Measurements from ENCODE around the gene FAM117A.
"Not testable (repeated sequence)": the region's sequence is repeated elsewhere in the genome, so short reads cannot be mapped to it uniquely, and the experiment has no call there.

FAM117A gene

GRCh38 chr17:49762151-49762941, 1.6 kb downstream of the FAM117A start:
- DNase-seq = no peak

DNA sequence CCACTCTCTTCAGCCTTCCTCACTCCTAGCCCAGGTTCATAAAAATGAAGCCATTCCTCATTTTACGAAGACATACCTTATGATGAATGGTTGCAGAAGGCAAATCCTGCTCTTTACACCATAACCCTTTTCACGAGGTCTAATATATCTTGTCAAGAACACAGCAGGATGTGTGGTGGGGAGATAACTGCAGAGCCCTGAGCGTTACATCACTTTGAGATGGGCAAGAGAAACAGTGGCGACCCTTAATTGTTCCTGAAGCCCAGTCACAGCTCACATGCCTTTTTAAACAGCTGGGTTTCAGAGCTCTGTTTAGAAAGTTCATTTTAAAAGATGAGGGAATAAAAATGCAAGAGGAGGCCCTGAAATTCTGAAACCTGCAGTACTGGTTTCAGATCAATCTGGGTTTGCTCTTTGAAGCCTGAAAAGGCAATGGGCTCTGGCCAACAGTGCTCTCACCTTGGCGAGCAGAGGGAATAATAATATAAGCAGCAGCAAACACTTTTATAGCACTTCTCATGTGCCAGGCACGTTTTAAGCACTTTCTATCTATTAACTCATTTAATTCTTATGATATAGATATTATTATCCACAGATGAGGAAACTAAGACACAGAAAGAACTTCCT, 2.9 kb downstream of the FAM117A start:
- DNase-seq = no peak

DNA sequence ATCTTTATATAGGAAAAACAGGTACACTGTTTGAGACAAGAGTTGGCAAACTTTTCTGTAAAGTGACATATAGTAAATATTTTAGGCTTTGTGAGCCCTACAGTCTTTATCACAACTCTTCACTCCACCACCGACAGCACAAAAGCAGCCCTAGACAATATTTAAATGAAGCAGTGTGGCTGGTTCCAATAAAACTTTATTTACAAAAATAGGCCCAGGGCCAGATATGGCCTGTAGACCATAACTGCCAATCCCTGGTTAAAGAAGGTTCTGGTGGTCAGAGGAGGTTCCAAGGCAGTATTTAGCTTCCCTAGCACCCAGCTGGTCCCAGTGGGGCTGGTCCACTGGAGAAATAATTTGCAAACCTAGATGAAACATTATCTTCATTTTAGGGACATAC, 3.6 kb downstream of the FAM117A start:
- no peak for DNase-seq

DNA sequence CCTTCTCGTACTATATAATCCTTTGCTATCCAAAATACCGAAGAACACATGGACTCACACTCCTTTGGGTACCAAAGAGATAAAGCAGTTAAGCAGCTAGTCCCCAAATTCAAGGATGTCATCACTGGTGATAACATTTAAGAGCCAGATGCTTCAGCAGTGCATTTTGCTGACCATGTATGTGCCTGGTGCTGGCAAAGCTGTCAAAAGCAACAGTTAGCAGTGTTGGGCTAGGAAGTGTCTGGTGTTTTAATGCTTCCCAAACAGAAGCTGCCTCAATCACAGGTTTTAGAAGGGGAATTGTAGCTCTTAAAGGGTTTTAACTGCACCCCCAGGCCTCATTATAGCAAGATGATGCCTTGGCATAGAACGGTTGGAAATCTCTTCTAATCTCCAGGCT, 4.7 kb downstream of the FAM117A start:
- DNase-seq = no peak

DNA sequence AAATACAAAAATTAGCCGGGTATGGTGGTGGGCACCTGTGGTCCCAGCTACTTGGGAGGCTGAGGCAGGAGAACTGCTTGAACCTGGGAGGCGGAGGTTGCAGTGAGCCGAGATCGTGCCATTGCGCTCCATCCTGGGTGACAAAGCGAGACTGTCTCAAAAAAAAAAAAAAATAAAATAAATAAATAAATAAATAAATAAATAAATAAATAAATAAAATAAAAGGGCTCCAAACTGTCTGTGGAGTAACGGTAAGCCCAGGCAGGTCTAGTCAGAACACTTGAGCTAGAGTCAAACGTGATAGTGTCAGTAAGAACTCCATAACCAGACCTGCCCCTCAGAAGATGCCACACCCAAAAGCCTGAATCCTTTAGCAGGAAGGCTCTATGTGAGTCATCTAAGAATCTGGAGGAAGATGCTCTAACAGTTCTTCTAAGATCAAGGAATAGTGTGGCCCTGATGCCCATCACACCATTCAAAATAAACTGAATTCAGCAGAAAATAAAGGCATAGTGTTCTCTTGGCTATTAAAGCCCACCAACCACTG, 5.4 kb downstream of the FAM117A start:
- DNase-seq = not testable (repeated sequence)

GRCh38 chr17:49757151-49757777, 6.7 kb downstream of the FAM117A start:
- no peak for DNase-seq

DNA sequence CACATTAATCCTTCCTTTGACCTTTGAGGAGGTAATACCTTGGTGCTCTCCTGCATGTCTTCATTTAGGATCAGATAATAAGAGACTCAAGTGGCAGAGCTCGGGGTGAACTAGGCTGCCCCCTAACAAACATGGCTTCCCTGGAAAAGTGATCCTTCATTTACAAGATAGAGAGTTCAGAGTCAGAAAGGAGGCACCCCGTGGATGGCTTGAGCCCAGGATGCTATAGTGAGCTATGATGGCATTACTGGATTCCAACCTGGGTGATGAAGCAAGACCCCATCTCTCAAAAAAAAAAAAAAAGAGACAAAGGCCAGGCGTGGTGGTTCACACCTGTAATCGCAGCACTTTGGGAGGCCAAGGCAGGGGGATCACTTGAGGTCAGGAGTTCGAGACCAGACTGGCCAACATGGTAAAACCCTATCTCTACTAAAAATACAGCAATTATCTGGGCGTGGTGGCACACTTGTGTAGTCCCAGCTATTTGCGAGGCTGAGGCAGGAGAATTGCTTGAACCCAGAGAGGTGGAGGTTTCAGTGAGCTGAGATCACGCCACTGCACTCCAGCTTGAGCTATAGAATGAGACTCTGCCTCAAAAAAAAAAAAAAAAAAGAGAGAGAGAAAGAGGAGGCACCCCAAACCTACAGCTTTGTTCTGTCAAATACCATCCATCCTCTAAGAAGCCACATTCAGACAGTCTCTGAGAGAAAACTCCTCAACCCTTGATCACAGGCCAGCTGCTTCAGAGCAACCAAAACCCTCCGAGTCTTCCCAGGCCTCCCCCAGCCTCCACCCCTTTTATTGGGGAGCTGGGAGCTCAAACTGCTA, 7.4 kb downstream of the FAM117A start:
- no peak for DNase-seq

DNA sequence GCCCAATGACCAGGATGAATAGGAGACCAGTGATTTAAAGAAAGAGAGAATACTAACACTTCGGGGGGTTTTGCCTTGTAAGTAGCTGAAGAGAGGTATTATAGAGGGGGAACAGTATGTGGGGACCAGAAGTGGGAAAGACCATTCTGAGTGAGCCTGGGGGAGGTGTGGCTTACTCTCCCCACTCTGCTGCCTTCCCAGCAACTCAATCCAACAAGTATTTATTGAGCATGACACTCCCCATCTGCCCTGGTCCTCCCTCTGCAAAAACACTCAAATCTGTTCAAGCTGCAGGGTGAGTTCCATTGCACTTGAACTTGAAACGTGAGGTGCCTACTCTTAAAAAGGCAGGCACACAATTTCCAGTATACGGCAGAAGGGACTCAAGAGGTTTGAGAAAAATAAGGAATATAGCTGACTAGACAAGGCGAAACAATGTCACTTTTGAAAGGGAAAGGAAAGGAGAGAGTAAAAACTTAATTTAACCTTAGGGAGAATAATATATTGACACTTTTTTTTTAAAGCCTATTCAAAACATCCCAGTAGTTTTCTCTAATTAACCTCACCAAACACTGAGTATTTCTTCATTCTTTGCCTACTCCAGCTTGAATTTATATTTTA, 8.2 kb downstream of the FAM117A start:
- DNase-seq = no peak

DNA sequence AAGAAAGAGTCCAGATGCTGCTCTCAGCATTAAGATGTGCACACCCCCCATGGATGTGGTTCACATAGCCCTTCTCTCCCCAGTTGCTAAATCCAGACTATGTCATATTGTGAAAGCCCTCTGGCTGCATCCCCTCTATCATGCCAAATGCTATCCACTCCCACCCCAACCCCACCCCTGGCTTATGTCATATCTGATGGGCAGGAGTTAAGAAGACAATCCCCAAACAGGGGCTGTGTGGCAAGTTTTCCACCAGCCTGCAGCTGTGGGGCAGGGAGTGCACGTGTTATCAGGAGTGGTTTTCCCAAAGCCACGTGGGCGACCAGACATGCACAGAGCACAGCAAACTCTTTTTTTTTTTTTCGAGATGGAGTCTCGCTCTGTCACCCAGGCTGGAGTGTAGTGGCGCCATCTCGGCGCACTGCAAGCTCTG, 10.0 kb downstream of the FAM117A start:
- no peak for DNase-seq

GRCh38 chr17:49752508-49752907, 11.4 kb downstream of the FAM117A start:
- no peak for DNase-seq

DNA sequence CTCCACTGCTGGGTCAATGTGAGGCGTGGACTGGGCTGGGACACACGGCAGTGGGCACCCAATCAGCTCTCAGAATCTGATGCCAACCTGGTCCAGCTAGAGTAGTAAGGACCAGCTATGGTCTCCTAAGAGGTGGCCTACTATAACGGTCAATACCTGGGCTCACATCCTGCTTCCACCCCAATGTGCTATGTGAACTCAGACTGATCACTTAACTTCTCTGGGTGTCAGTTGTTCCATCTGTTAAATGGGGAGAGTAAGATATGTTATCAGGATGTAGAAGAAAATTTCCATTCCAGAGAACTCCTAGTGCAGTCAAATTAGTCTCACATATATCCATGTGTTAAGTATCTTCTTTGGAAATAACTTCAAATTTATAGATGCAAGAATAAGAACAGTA, 14.2 kb downstream of the FAM117A start:
- DNase-seq = no peak

DNA sequence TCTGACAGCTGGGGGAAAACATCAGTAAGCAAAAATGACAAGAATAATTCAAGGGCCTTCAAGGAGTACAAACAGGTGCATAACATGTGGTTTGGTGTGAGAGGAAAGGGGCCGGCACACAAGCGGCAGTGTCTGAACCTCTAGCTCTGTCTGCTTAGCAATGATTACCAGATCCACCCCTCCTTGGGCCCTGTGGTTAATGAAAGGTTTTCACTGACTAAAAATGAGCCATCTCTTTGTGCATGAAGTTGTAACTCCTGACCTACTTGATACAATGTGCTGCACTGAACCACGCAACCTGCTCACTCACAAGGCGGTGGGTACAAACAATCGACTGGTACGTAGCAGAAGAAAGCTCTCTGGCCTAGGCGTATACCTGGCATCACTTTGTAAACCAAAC, 15.1 kb downstream of the FAM117A start:
- DNase-seq = no peak

DNA sequence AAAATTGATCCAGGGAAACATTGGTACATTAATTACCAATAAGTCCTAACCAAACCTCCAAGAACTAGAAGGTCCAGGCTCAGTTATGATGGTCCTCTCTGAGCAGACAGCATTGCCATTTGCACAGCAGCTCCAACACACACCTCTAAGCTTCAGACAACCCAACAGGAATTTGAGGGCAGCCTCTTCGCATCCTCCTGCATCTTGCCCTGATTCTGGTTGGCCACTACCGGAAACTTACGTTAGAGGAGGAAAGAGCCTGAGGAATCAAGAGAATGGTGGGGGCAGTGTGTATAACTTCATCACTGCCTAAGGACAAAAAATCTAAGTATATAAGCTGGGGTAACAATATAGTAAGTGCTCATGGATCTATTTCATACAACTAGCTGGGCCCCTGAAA, 15.7 kb downstream of the FAM117A start:
- no peak for DNase-seq

- DNase-seq = no peak
These were observed 16.3 kb downstream of the FAM117A start for GRCh38 chr17:49747632-49748031.

- no peak for DNase-seq
These were observed 17.0 kb downstream of the FAM117A start for GRCh38 chr17:49746791-49747490.

DNA sequence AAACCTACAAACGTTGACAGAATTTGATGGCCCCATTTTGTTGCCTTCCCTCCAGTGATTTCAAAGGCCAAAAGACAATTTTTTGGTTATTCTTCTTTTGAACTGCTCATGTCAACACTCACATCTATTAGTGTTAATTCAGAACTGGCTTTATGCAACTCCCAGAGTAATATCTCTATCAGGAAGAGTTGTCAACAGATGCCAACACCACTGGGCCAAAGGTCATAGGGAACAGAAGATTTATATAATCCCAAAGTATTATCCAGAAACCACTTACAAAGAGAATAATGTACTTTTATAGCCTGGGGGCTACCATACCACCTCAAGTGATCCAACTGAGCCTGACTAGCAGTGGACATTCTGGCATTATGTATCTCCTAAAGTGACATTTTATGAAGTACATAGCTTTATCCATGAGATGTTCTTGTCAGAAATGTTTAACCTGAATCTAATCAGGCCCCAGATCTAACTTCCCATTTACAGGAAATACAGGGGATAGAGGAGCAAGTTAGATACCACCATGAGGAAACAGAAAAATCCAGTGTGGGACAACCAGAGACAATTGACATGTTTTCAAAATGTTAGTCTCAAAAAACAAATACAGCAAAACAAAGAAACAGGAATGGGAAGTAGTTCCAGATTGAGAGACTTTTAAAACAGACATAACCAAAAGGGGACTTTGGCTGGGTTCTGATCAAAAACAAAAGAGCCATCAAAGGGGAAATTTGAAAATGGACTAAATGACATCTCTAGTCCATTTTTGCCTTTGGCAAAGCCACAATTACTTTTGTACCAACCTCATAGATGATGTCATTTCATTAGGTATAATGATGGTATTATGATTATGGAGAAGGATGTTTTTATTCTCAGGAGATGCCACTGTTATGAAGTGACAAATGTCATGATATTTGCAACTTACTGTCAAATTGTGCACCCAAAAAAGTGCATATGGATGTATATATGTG, 18.5 kb downstream of the FAM117A start:
- no peak for DNase-seq

DNA sequence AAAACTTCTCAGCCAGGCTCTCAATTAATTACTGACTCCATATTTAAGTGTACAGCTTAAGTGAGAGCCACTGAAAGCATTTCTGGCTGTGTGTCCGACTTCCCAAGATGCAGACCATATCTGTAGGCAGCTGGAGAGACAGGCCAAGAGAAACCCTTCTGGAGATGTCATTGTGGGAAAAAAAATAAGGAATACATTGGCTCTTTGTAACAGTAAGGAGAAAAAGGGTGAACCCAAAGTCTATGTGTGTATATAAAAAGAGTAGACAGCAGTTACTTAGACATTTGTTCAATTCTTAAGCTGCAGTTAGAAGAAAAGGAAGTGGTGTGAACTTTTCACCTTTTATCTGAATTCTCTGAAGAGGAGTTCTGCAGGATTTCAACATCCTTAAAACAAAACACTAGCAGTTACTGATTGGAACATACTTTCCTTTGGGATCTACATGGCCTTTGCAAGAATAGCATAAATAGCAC, 21.7 kb downstream of the FAM117A start:
- DNase-seq = no peak

DNA sequence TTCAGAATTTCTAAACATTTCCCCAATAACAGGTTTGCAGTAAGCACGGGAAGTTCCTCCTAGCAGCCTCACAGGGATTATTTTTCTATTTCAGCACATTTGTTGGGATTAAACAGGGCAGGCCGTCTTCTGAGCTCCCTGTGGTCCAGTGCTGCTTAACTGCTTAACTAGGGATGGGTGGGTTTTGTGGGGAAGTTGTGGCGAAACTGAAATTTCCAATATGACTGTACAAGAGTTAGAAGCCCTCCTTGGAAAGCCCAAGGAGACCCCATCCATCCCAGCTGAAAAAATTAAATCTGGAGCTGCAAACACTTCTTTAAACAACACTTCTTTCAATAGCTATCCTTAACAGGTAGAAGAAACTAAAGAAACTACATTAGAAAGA, 22.2 kb downstream of the FAM117A start:
- DNase-seq = no peak

GRCh38 chr17:49741009-49741691, 22.8 kb downstream of the FAM117A start:
- DNase-seq = no peak
